Body of pancreas (tissue), 4 donors: ENCODE data around the gene PNPLA7.

Source experiments
- POLR2A ChIP-seq, 3 donors: fragments of 450-650 bp; IDR thresholded peaks; one replicate each; pipeline ENCODE4 v1.6.1; 2016; ENCODE audit warnings: antibody characterized with exemption in 3 of 3, mild to moderate bottlenecking in 2 of 3
- TF ChIP-seq, protein P1 (sequence below), 7 experiments: fragments of 450-650 bp in 4 of 7; fragments of 200-600 bp in 3 of 7; sonication (generic) in 3 of 7; IDR thresholded peaks; one replicate each; pipeline ENCODE4 v1.5.1; 2016 to 2019; ENCODE audit warnings: antibody characterized with exemption in 7 of 7

DNA sequence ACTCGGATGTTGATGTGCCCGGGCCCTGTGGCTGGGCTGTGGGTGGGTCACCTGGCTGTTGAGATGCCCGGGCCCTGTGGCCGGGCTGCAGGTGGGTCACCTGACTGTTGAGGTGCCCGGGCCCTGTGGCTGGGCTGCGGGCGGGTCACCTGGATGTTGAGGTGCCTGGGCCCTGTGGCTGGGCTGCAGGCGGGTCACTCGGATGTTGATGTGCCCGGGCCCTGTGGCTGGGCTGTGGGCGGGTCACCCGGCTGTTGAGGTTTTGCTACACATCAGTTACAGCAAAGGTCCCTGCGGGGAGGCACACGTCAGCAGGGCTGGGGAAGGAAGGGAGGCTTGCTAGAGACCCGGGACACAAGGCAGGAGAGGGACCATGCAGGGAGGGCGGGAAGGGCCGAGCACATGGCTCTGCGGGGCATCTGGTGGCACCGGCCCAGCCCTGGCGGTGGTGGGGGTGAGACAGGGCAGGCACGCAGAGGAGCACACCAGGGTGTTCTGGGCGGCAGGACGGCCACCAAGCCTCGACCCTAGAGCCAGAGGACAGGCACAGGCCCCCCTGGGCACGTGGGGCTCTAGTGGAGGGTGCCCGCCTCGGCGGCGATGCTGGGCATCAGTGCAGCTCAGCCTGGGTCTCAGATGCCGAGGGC is 35.4 kb downstream of the PNPLA7 start:
- TF ChIP-seq POLR2A (IDR thresholded peaks at IDR 0.05) = no peak
- TF ChIP-seq, protein P1, sequence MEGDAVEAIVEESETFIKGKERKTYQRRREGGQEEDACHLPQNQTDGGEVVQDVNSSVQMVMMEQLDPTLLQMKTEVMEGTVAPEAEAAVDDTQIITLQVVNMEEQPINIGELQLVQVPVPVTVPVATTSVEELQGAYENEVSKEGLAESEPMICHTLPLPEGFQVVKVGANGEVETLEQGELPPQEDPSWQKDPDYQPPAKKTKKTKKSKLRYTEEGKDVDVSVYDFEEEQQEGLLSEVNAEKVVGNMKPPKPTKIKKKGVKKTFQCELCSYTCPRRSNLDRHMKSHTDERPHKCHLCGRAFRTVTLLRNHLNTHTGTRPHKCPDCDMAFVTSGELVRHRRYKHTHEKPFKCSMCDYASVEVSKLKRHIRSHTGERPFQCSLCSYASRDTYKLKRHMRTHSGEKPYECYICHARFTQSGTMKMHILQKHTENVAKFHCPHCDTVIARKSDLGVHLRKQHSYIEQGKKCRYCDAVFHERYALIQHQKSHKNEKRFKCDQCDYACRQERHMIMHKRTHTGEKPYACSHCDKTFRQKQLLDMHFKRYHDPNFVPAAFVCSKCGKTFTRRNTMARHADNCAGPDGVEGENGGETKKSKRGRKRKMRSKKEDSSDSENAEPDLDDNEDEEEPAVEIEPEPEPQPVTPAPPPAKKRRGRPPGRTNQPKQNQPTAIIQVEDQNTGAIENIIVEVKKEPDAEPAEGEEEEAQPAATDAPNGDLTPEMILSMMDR (IDR thresholded peaks at IDR 0.05) = no peak
